ENCODE measurements around the gene COL9A3. TPM values are rescaled to one million over a fixed set of nuclear protein-coding genes. Genes with fewer than 3 reads are reported as not detected.

COL9A3 gene
- total and polyA plus RNA-seq, 8 donors: 1.7 to 183 (median 9.5) TPM

DNA sequence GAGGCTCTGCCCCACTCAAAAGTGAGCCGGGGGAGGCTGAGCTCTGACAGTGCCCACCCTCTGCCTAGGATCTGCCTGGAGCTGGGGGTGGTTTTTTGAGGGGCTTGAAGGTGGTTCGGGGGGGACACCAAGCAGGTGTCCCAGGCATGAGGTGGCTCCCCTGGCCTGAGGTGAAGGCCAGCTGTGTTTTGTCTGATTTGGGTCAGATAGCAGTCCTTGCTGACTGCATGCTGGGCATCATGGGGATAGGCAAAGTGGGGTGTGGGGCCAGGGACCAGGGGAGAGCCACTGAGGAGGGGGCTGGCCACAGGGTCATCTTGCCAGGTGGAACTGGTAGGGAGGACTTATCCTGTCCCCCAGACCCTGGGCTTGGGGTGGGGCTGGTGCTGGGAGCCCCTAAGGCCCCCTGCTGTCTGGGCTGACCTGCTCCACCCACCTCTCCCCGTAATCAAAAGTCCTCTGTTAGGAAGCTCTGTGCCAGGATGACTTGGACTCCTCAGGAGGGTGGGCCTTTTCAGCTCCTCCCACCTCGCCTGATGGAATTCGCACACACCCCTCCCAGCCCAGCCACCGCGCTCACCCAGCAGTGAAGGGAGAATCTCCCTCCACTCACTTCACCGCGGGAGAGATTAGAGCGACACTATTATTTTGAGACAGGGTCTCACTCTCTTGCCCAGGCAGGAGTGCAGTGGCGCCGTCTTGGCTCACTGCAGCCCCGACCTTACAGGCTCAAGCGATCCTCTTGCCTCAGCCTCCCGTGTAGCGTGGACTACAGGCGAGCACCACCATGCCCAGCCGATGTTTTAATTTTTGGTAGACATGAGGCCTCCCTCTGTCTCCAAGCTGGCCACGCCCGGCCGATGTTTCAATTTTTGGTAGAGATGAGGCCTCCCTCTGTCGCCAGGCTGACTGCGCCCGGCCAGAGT, 1.5 kb upstream of the COL9A3 start:
- no peak for DNase-seq
- ATAC-seq: peak in 1 of 4 donors; percentile 47
- Histone ChIP-seq H3K4me1 (peaks cover 0 to 6% (median 0%) of the 10 kb centered on the region in 3 donors), H3K36me3 (peaks cover 0 to 25% (median 11%) of the 10 kb centered on the region in 3 donors), H3K27me3 (peaks cover 0 to 5% (median 0%) of the 10 kb centered on the region in 4 donors), H3K27ac (no peak overlapping the region), H3K4me3 (no peak overlapping the region), H3K9me3 (no peaks in the 10 kb centered on the region)
- intact Hi-C loops (cut with DNase I): no loop called here
- WGBS, 2 donors: 29 to 33% methylated on average over 23 to 24 of the region's 24 CpGs
- FAIRE-seq: no peak
- TF ChIP-seq, protein P1, sequence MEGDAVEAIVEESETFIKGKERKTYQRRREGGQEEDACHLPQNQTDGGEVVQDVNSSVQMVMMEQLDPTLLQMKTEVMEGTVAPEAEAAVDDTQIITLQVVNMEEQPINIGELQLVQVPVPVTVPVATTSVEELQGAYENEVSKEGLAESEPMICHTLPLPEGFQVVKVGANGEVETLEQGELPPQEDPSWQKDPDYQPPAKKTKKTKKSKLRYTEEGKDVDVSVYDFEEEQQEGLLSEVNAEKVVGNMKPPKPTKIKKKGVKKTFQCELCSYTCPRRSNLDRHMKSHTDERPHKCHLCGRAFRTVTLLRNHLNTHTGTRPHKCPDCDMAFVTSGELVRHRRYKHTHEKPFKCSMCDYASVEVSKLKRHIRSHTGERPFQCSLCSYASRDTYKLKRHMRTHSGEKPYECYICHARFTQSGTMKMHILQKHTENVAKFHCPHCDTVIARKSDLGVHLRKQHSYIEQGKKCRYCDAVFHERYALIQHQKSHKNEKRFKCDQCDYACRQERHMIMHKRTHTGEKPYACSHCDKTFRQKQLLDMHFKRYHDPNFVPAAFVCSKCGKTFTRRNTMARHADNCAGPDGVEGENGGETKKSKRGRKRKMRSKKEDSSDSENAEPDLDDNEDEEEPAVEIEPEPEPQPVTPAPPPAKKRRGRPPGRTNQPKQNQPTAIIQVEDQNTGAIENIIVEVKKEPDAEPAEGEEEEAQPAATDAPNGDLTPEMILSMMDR (IDR thresholded peaks at IDR 0.05): no peak

DNA sequence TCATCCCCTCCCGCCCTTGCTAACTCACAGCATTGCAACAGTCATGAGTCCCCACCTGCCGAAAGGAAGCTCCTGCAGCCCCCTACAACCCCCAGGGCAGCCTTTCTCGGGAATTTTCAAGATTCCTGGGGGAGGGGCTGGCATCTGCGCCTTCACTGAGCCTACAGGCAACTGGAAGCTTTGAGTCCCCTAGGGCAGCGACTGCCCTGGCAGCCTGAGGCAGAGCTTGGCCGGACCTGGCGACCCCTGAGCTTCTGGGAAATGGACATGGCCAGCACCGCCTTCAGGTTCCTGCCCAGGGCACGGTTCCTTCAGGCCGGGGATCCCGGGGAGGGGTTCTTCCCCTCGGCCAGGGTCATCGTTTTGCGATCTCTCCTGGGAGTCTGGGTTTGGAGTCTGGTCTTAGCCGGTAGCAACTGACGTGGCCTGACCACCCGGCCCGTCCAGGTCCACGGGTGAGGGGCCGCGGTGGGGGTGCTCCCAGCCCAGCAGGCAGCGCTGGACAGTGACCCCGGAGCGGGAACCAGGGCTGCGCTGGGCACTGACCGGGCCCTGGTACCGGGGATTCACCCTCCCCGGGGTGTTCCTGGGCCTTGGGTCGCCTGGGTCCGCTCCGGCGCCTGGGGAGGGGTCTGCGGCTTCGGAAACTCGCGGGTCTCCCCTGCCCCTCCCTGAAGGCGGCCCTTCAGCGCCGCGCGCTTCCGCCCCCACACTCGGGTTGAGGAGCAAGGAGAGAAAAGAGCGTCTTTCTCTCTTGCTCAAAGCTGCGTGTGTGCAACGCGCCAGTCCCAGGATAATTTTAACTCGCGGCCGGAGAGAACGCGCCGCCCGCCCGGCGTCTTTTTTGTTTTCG, 593 bp upstream of the COL9A3 start:
- peak overlapping the region in 2 of 4 donors; percentile 12 to 20 for H3K4me3 ChIP-seq
- H3K9me3 ChIP-seq: no peaks in the 10 kb centered on the region
- FAIRE-seq (no peak), DNase-seq (no peak), ATAC-seq (no peak)
- TF ChIP-seq, protein P1 (IDR thresholded peaks at IDR 0.05): no peak
- H3K27me3 ChIP-seq: peaks cover 0 to 5% (median 0%) of the 10 kb centered on the region in 4 donors
- H3K4me1 ChIP-seq: peaks cover 0 to 6% (median 0%) of the 10 kb centered on the region in 3 donors
- intact Hi-C loops (cut with DNase I): no loop called here
- peaks cover 0 to 17% (median 11%) of the 10 kb centered on the region in 3 donors for H3K36me3 ChIP-seq
- H3K27ac ChIP-seq: no peak overlapping the region
- 4 to 5% methylated on average over 55 to 57 of the region's 57 CpGs for WGBS, 2 donors

DNA sequence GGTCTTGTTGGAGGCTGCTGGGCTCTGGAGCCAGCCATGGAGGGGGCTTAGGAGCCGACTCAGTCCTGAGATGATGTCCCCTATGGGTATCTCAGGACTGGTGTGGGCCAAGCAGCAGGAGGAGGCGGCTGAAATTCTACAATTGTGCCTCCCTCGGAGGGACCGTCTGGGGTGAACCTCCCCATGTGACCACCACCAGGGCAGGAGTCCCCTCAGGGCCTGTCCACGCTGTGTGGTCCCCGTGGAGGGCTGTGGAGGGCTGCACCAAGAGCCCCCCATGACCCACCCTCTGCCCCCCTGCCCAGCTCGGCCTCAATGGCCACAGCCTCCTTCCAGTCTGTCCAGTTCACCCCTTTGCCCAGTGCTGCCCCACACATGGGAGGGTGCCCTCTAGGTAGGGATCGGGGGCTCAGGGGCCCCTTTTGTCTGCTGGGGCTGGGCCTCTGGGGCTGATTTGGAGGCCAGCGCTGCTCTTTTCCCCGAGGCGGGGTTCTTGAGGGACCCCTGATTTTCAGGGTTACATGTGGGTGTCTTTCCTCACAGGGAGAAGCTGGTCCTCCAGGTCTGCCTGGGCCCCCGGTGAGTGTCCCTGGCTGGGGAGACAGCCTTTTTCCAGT, 1.2 kb downstream of the COL9A3 start:
- H3K9me3 ChIP-seq: no peaks in the 10 kb centered on the region
- TF ChIP-seq, protein P1 (IDR thresholded peaks at IDR 0.05): no peak
- no peak overlapping the region for H3K4me3 ChIP-seq
- no peak for ATAC-seq
- H3K27me3 ChIP-seq: peaks cover 0 to 5% (median 0%) of the 10 kb centered on the region in 4 donors
- peak overlapping the region in 1 of 4 donors; percentile 15 for H3K27ac ChIP-seq
- no peak for FAIRE-seq
- H3K36me3 ChIP-seq: no peaks in the 10 kb centered on the region
- peaks cover 0 to 6% (median 0%) of the 10 kb centered on the region in 3 donors for H3K4me1 ChIP-seq
- intact Hi-C loops (cut with DNase I): no loop called here
- WGBS, 2 donors: 57 to 62% methylated on average over 10 to 12 of the region's 12 CpGs
- DNase-seq: no peak

DNA sequence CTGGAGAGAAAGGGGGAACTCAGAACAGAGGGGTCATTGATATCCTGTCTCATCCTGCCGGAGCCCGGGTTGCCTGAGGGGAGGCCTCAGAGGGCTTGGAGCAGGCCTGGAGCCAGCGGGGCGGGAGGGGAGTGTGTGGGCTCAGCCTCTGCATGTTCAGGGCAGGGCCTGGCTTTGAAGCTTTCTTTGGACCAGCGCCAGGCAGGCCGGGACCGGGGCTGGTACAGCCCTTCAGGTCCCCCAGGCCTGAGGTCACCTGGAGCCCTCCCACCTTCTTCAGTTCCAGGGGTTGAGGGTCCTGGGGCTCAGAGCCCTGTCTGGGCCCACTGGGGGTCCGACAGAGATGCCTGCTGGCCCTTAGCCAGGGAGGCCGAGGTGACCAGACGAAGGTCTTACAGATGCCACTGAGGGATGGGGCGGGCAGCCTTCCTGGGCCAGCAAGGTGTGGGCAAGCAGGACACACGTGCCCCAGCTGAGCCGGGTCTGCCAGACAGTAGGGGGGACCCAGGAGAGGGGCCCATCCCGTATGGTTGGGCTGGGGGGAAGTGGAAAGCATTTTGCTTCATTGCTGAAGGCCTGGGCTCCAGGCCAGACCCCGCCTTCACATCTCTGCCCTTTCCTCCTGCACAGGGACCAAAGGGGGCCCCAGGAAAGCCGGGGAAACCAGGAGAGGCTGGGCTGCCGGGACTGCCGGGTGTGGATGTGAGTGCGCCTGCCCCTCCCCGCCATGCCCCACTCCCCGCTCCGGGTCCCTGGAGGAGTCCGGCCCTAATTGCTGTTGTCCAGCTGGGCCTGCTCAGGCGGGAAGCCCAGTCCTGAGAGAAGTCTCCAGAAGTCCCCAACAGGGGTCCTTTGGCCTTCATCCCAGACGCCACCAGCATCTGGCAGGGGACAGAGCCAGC, 2.0 kb downstream of the COL9A3 start:
- H3K36me3 ChIP-seq: no peaks in the 10 kb centered on the region
- no peaks in the 10 kb centered on the region for H3K9me3 ChIP-seq
- intact Hi-C loops (cut with DNase I): no loop called here
- H3K27ac ChIP-seq: peak overlapping the region in 1 of 4 donors; percentile 15
- no peak overlapping the region for H3K4me3 ChIP-seq
- TF ChIP-seq, protein P1 (IDR thresholded peaks at IDR 0.05): no peak
- FAIRE-seq: no peak
- 24 to 26% methylated on average over 25 of the region's 25 CpGs for WGBS, 2 donors
- ATAC-seq: peak; percentile 29 to 46 (median 39)
- DNase-seq: peak in 3 of 6 donors; percentile 54 to 83 (median 81)
- H3K4me1 ChIP-seq: peaks cover 0 to 6% (median 0%) of the 10 kb centered on the region in 3 donors
- peaks cover 0 to 5% (median 0%) of the 10 kb centered on the region in 4 donors for H3K27me3 ChIP-seq

Data from pancreas (tissue), 10 donors.